A549 (cell line): ENCODE results near the gene MAGT1.

ENCODE experiments used
- CTCF ChIP-seq: fragments of >200 bp; sonication (Bioruptor Twin); formaldehyde crosslinking; IDR thresholded peaks from 3 replicates; pipeline ENCODE4 v1.5.1; 2016
- EHMT2 ChIP-seq: fragments of 200-600 bp; sonication (generic); IDR thresholded peaks from 2 replicates; pipeline ENCODE4 v1.6.1; 2016; ENCODE audit warnings: antibody characterized with exemption, low read depth, mild to moderate bottlenecking, moderate library complexity
- GATA3 ChIP-seq: IDR thresholded peaks from 2 replicates; pipeline ENCODE4 v1.6.1; 2012; ENCODE audit warnings: borderline replicate concordance
- HDAC2 ChIP-seq: fragments of 200-600 bp; sonication (generic); IDR thresholded peaks from 2 replicates; pipeline ENCODE4 v1.6.1; 2016
- KDM1A ChIP-seq: fragments of 200-600 bp; sonication (generic); IDR thresholded peaks from 2 replicates; pipeline ENCODE4 v1.6.1; 2016; ENCODE audit warnings: low read depth, mild to moderate bottlenecking
- PHF8 ChIP-seq: fragments of 200-600 bp; sonication (generic); IDR thresholded peaks from 2 replicates; pipeline ENCODE4 v1.6.1; 2016; ENCODE audit warnings: low read depth, mild to moderate bottlenecking, antibody characterized with exemption, moderate library complexity, borderline replicate concordance
- POLR2A ChIP-seq: IDR thresholded peaks from 2 replicates; pipeline ENCODE4 v1.6.1; 2012; ENCODE audit warnings: mild to moderate bottlenecking, low read length

- no peak for TF ChIP-seq EHMT2
- TF ChIP-seq CTCF: no peak
- no peak for TF ChIP-seq POLR2A
- no peak for TF ChIP-seq PHF8
- TF ChIP-seq GATA3: no peak
- TF ChIP-seq KDM1A: no peak
- no peak for TF ChIP-seq HDAC2
These were observed 41.1 kb upstream of the MAGT1 start for GRCh38 chrX:77936299-77936698.
